Astrocyte (in vitro differentiated cells and primary cell): ENCODE data around the gene CSPG4.

Experiments used
- EZH2 ChIP-seq: IDR thresholded peaks from 2 replicates; pipeline ENCODE4 v1.6.1; 2012; ENCODE audit warnings: mild to moderate bottlenecking, low read length, inconsistent platforms; ENCODE audit not compliant: insufficient read depth
- TF ChIP-seq, protein P1 (sequence below): IDR thresholded peaks from 2 replicates; pipeline ENCODE4 v1.5.1; 2011; ENCODE audit warnings: low read depth, mild to moderate bottlenecking, inconsistent platforms, low read length, moderate library complexity; ENCODE audit not compliant: insufficient read depth

DNA sequence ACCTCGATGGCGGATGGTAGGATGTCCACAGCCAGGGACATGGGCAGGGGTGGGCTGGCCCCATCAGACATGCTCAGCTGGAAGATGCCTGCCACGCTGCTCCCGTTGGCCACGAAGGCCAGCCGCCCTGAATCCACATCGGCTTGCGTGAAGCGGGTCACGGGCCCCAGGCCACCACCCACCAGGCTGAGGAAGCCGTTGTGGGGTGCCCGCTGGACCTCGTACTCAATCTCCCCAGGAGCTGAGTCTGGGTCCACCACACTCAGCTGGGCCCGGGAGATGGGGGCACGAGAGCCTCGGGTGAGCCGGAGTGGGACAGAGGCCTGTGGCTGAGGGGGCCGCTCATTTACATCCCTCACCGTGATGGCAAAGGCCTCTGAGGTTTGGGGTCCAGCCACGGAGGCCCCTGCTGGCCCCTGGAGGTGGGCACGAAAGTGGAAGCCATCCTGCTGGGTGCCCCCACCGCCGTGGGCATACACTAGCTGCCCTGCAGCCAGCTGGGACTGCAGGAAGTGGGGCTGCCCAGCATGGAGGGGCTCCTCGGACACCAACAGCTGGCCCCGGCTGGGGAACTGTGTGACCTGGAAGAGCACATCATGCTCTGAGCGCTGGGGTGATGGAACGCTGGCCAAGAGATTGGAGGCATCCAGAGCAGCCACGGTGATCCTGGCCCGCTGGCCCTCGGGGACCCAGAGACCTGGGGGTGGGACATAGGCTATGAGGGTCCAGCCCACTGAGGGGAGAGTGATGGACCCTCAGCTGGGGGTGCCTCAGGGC is 35.8 kb downstream of the CSPG4 start:
- TF ChIP-seq, protein P1, sequence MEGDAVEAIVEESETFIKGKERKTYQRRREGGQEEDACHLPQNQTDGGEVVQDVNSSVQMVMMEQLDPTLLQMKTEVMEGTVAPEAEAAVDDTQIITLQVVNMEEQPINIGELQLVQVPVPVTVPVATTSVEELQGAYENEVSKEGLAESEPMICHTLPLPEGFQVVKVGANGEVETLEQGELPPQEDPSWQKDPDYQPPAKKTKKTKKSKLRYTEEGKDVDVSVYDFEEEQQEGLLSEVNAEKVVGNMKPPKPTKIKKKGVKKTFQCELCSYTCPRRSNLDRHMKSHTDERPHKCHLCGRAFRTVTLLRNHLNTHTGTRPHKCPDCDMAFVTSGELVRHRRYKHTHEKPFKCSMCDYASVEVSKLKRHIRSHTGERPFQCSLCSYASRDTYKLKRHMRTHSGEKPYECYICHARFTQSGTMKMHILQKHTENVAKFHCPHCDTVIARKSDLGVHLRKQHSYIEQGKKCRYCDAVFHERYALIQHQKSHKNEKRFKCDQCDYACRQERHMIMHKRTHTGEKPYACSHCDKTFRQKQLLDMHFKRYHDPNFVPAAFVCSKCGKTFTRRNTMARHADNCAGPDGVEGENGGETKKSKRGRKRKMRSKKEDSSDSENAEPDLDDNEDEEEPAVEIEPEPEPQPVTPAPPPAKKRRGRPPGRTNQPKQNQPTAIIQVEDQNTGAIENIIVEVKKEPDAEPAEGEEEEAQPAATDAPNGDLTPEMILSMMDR, result no peak
- TF ChIP-seq EZH2, result no peak
